Lung (tissue), 4 donors: Measurements from ENCODE around the gene FNDC11. TPM values are rescaled to one million over a fixed set of nuclear protein-coding genes. Genes with fewer than 3 reads are reported as not detected.

ENCODE experiments used
- polyA plus RNA-seq, 2 donors: library from polyadenylated mRNA; stranded (reverse); fragments of 200-250 nt; gene quantifications; one replicate each; pipeline ENCODE4 v1.2.1, GENCODE V29; 2013
- total RNA-seq, 2 donors: library from RNA; depleted of rRNA in 1 of 2; stranded (reverse); fragments of >200 nt in 1 of 2; gene quantifications; one replicate each; pipeline ENCODE4 v1.2.1, GENCODE V29; 2014 to 2021
- donor health status: Bipolar disorder and iron deficiency.
- donor health status: healthy.
- donor health status: DM: yes; HTN: yes; CAD: no.

The FNDC11 gene
- total and polyA plus RNA-seq, 4 donors, result 1.0 to 3.2 (median 2.3) TPM

Other genes starting within 250 kb of the FNDC11 start
- gene CHRNA4, start 192.8 kb upstream of the FNDC11 start, total RNA-seq, result 1 to 10 TPM in 1 of 2 donors, under 1 TPM in 1; 0.85 to 1.1 TPM
- gene CHRNA4, start 192.8 kb upstream of the FNDC11 start, polyA plus RNA-seq, result under 1 TPM; 0.01 to 0.06 TPM
- 1 to 10 TPM in 1 of 2 donors, under 1 TPM in 1; 0.28 to 6.8 TPM for gene KCNQ2, start 81.5 kb upstream of the FNDC11 start, total RNA-seq
- gene KCNQ2, start 81.5 kb upstream of the FNDC11 start, polyA plus RNA-seq, result under 1 TPM in 1 of 2 donors, not detected in 1; 0.18 TPM
- gene EEF1A2, start 55.1 kb upstream of the FNDC11 start, total RNA-seq, result 1 to 10 TPM; 1.3 to 1.9 TPM
- gene EEF1A2, start 55.1 kb upstream of the FNDC11 start, polyA plus RNA-seq, result under 1 TPM; 0.47 to 0.73 TPM
- 100 to 1,000 TPM in 1 of 2 donors, 10 to 100 TPM in 1; 36.9 to 545 TPM for gene PPDPF, start 33.4 kb upstream of the FNDC11 start, total RNA-seq
- 100 to 1,000 TPM; 409 to 540 TPM for gene PPDPF, start 33.4 kb upstream of the FNDC11 start, polyA plus RNA-seq
- gene PTK6, start 16.8 kb upstream of the FNDC11 start, total RNA-seq, result 1 to 10 TPM in 1 of 2 donors, under 1 TPM in 1; 0.34 to 5.1 TPM
- 1 to 10 TPM; 3.1 to 4.3 TPM for gene PTK6, start 16.8 kb upstream of the FNDC11 start, polyA plus RNA-seq
- not detected for gene SRMS, start 6.4 kb upstream of the FNDC11 start, total RNA-seq
- gene SRMS, start 6.4 kb upstream of the FNDC11 start, polyA plus RNA-seq, result under 1 TPM in 1 of 2 donors, not detected in 1; 0.06 TPM
- gene HELZ2, start 20.1 kb downstream of the FNDC11 start, total RNA-seq, result 10 to 100 TPM; 24.4 to 47.2 TPM
- gene HELZ2, start 20.1 kb downstream of the FNDC11 start, polyA plus RNA-seq, result 10 to 100 TPM in 1 of 2 donors, 1 to 10 TPM in 1; 9.0 to 26.4 TPM
- 10 to 100 TPM in 1 of 2 donors, 1 to 10 TPM in 1; 7.6 to 12.9 TPM for gene GMEB2, start 72.9 kb downstream of the FNDC11 start, total RNA-seq
- 10 to 100 TPM in 1 of 2 donors, 1 to 10 TPM in 1; 9.0 to 11.6 TPM for gene GMEB2, start 72.9 kb downstream of the FNDC11 start, polyA plus RNA-seq
- 10 to 100 TPM; 15.8 to 18.2 TPM for gene STMN3, start 99.3 kb downstream of the FNDC11 start, total RNA-seq
- 10 to 100 TPM; 13.6 to 20.9 TPM for gene STMN3, start 99.3 kb downstream of the FNDC11 start, polyA plus RNA-seq
- gene RTEL1, start 104.2 kb downstream of the FNDC11 start, total RNA-seq, result 10 to 100 TPM; 19.7 to 45.8 TPM
- 10 to 100 TPM; 12.4 to 15.6 TPM for gene RTEL1, start 104.2 kb downstream of the FNDC11 start, polyA plus RNA-seq
- gene TNFRSF6B, start 142.5 kb downstream of the FNDC11 start, total RNA-seq, result 10 to 100 TPM in 1 of 2 donors, 1 to 10 TPM in 1; 1.6 to 19.8 TPM
- 100 to 1,000 TPM in 1 of 2 donors, 10 to 100 TPM in 1; 45.5 to 195 TPM for gene TNFRSF6B, start 142.5 kb downstream of the FNDC11 start, polyA plus RNA-seq
- gene ARFRP1, start 153.8 kb downstream of the FNDC11 start, total RNA-seq, result 10 to 100 TPM; 29.8 to 56.0 TPM
- 10 to 100 TPM; 43.9 to 50.8 TPM for gene ARFRP1, start 153.8 kb downstream of the FNDC11 start, polyA plus RNA-seq
- gene ZGPAT, start 153.9 kb downstream of the FNDC11 start, total RNA-seq, result 10 to 100 TPM; 18.3 to 32.9 TPM
- 10 to 100 TPM; 34.5 to 45.0 TPM for gene ZGPAT, start 153.9 kb downstream of the FNDC11 start, polyA plus RNA-seq
- gene LIME1, start 182.5 kb downstream of the FNDC11 start, total RNA-seq, result 1 to 10 TPM; 6.2 to 9.0 TPM
- gene LIME1, start 182.5 kb downstream of the FNDC11 start, polyA plus RNA-seq, result 10 to 100 TPM; 11.3 to 19.9 TPM
- gene SLC2A4RG, start 185.6 kb downstream of the FNDC11 start, total RNA-seq, result 100 to 1,000 TPM in 1 of 2 donors, 10 to 100 TPM in 1; 18.8 to 121 TPM
- 10 to 100 TPM; 41.6 to 81.1 TPM for gene SLC2A4RG, start 185.6 kb downstream of the FNDC11 start, polyA plus RNA-seq